CD4-positive, alpha-beta T cell treated with Interleukin-15 for 4 hours (primary cell): ENCODE results near the gene TMEM116.
"Not testable (repeated sequence)": the region's sequence is repeated elsewhere in the genome, so short reads cannot be mapped to it uniquely, and the experiment has no call there.

Experiments
- DNase-seq: peaks from one replicate; pipeline ENCODE4 v3.0.0-alpha.2; 2020; ENCODE audit warnings: low spot score

TMEM116 gene

DNA sequence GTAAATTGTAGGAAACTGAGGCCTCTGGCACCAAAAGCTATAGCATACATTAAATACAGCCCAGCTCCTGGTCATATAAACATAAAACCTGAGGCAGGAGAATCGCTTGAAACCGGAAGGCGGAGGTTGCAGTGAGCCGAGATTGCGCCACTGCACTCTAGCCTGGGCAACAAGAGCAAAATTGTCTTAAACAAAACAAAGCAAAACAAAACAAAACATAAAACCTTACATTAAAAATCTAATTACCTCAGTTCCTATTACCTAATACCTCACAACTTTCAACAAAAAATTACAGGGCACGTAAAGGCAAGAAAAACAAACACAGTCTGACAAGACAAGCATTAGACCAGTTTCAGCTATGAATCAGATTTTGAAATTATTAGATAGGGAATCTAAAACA, 36.7 kb downstream of the TMEM116 start:
- DNase-seq: no peak

DNA sequence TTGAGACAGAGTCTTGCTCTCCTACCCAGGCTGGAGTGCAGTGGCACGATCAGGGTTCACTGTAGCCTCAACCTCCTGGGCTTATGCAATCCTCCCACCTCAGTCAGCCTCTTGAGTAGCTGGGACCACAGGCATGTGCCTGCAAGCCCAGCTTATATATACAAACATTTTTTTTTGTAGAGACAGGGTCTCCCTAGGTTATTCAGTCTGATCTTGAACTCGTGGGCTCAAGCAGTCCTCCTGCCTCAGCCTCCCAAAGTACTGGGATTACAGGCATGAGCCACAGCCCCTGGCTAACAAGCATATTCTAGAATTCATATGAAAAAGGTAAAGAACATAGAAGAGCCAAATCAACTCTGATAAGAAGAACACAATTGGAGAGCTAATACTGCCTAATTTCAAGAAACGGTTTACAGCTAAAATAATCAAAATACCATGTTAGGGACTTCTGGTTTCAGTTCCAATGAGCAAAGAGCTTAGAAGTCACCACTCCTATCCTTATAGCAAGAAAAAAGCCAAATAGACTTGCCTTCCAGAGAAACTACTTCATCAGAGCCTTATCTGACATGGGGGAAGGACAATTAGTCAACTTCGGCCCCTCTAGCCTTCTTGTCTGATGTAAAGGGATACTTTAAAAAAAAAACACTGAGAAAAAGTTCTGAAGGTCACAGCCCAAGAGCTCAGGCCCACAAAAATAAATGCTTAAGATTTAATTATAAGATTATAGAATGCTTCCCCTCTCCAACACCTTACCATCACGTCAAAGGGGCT, 37.6 kb downstream of the TMEM116 start:
- no peak for DNase-seq

DNA sequence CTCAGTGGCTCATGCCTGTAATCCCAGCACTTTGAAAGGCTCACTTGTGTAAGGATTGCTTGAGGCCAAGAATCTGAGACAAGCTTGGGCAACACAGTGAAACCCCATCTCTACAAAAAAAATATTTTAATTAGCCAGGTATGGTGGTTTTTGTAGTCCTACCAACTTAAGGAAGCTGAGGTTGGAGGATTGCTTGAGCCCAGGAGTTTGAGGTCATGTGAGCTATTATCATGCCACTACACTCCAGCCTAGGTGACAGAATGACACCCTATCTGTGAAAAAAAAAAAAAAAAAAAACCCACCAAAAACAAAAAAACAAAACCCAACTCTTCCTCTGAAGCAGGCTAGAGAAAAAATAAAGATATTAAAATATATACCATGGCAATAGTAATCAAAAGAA, 41.2 kb downstream of the TMEM116 start:
- DNase-seq: no peak

DNA sequence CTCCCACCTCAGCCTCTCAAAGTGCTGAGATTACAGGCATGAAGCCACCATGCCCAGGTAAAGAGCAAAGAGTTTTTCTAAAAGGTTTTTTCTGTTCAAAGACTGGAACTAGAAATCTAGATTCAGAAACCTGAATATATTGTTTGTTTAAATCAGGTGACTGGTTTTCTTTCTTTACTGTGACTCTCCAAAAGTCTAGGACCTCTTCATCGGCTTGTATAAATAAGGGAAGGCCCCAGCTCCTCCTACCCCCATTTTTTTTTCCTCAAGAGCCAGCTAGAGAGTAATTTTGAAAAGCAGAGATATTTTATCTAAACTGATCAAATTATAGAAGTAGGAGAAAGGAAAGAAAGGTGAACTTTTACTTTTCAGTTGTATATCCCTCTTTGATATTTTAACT, 48.0 kb downstream of the TMEM116 start:
- DNase-seq: no peak

DNA sequence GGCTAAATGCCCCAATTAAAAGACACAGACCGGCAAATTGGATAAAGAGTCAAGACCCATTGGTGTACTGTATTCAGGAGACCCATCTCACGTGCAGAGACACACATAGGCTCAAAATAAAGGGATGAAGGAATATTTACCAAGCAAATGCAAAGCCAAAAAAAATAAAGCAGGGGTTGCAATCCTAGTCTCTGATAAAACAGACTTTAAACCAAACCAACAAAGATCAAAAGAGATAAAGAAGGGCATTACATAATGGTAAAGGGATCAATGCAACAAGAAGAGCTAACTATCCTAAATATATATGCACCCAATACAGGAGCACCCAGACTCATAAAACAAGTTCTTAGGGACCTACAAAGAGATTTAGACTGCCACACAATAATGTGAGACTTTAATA, 53.4 kb downstream of the TMEM116 start:
- DNase-seq: not testable (repeated sequence)

DNA sequence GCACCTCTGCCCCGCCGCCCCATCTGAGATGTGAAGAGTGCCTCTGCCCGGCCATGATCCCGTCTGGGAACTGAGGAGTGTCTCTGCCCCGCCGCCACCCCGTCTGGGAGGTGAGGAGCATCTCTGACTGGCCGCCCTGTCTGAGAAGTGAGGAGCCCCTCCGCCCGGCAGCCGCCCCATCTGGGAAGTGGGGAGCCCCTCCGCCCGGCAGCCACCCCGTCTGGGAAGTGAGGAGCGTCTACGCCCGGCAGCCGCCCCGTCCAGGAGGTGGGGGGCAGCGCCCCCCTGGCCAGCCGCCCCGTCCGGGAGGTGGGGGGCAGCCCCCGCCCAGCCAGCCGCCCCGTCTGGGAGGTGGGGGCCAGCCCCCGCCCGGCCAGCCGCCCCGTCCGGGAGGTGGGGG, 55.7 kb downstream of the TMEM116 start:
- not testable (repeated sequence) for DNase-seq

DNA sequence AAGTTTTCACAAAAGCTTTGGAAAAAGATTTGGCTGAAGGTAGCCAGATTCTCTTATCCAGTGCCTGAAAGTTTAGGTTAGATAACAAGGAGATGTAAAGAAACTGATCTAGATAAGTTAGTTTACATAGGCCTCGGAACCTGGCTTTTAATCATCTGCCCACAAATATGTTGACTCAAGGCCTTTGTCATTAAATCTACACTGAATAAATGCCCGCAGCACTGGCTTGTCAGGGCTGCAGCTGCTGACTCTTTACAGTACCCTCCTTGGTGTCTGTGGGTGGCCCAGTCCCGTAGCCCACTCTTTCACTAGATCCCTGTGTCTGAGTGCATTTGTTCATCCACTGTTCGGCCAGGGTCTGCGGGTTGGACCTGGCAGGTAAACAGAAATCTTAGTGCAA, 58.0 kb downstream of the TMEM116 start:
- DNase-seq: no peak

DNA sequence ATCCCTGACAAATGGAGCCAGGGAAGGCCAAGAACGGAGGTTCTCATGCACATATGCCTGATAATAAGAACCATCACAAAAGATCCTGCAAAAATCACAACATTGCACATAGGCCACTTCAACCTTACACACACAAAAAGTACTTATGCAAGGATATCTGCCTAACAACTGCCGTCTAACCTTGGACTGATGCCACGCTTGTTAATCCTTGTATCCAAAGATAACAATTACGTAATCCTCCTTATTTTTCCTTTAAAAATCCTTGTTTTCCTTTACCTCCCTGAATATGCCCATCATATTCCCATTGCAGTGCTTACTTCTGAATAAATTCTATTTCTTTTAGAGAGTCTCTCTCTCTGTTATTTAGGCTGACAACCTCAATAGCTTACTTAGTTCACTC, 59.5 kb downstream of the TMEM116 start:
- DNase-seq: no peak

DNA sequence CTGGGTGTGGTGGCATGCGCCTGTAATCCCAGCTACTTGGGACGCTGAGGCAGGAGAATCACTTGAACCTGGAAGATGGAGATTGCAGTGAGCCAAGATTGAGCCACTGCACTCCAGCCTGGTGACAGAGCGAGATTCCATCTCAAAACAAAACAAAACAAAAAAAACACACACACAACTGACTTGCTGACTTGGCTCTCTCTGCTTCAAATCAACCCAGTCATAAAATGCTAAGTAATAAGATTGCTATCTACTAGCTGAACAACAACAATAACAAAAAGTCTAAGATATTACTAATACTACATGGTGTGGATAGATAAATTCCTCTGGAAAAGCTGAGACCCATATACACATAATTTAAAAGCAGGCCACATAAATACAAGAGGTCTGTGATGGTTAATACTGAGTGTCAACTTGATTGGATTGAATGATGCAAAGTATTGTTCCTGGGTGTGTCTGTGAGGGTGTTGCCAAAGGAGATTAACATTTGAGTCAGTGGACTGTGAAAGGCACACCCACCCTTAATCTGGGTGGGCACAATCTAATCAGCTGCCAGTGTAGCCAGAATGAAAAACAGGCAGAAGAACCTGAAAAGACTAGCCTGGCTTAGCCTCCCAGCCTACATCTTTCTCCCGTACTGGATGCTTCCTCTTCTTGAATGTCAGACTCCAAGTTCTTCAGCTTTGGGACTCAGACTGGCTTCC, 60.7 kb downstream of the TMEM116 start:
- DNase-seq: not testable (repeated sequence)

DNA sequence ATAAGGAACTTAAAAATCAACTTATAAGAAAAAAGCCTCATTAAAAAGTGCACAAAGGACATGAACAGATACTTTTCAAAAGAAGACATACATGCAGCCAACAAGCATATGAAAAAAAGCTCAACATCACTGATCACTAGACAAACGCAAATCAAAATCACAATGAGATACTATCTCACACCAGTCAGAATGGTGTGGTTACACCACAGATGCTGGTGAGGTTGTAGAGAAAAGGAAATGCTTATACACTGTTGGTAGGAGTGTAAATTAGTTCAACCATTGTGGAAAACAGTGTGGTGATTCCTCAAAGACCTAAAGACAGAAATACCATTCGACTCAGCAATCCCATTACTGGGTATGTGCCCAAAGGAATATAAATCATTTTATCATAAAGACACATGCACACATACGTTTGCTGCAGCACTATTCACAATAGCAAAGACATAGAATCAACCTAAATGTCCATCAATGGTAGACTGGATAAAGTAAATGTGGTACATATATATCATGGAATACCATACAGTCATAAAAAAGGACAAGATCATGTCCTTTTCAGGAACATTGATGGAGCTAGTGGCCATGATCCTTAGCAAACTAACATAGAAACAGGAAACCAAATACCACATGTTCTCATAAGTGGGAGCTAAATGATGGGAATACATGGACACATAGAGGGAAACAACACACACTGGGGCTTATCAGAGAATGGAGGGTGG, 61.8 kb downstream of the TMEM116 start:
- peak; percentile 22 for DNase-seq

DNA sequence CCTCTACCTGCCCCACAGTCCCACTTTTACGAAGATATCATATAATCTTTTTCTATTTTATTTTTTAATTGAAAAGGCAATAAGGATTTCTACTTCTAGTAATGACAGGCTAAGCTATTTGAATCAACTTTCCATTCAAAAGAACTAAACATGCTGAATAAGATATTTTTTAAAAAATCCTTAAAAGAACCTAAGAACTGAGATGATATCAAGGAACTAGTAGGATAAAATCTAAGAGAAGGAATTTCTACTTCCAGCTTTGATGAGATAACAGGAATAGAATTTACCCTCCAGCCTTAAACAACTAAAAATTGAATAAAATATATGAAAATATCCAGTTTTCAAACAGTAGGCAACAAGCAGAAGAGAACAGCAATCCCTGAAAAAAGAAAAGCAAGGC, 69.0 kb downstream of the TMEM116 start:
- DNase-seq: no peak

DNA sequence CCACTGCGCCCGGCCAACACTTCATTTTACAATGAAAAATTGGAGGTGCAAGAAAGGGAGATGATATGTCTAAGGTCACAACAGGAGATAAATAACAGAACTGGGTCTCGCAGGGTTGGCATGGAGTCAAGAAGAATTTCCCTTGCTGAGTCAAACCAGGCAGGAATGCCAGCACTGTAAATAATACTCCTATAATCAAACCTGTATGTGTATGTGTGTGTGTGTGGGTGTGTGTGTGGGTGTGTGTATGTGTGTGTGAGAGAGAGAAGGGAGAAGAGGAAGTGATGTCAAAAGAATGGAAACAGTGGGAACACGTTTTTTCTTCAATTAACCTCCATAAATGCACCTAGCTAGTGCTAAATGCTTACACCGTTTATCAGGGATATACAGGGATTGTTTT, 70.4 kb downstream of the TMEM116 start:
- no peak for DNase-seq

DNA sequence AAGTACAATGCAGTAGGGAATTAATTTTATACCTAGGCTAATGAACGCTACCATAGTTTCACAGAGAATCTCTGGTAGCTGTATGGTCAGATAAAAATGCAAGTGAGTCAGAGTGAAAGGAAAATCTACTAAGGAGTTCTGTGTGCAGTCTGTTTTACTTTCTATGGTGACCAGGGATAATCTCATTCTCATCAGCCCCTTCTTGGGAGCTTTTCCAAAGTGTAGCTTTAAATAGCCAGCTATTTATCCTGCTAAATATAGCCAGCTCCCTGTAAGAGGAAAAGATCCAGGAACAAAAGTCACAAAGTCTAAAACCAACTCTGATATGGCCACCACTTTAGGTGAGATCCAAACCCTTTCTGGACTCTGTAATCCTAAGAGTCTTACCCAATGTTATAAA, 75.5 kb downstream of the TMEM116 start:
- no peak for DNase-seq

DNA sequence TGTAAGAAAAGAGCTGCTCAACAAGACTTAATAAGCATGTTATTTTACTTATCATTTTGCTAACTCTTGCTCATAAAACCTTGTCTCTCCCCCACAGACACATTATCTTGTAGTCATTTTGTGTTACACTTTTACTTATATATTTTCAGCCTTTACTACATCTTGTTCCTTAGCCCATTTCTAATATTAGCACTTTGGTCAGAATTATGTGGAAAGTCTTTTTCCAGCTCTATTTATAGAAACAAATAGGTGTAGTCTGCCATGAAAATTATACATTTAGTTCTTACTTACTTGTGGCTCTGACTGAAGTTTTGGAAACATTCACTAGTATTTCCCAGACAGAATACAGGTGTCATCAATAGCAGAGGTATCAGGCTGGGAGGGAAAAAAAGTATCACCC, 76.1 kb downstream of the TMEM116 start:
- DNase-seq: no peak

DNA sequence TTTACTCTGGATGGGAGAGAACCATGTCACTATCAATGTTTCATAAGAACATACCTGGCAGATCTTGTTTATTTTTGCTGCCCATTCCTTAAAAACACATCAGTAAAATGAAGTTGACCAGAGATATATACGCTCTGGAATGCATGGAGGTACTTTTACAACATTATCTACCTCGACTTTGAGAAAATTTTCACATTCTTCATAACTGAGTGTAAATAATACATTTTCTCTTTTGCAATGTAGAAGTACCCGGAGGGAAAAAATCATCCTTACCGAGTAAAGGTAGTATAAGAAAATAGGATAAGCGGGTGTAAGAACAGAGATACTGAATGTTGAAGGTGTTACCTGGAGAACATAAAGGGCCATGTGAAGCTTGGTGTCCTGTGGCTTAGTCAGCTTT, 80.7 kb downstream of the TMEM116 start:
- no peak for DNase-seq

DNA sequence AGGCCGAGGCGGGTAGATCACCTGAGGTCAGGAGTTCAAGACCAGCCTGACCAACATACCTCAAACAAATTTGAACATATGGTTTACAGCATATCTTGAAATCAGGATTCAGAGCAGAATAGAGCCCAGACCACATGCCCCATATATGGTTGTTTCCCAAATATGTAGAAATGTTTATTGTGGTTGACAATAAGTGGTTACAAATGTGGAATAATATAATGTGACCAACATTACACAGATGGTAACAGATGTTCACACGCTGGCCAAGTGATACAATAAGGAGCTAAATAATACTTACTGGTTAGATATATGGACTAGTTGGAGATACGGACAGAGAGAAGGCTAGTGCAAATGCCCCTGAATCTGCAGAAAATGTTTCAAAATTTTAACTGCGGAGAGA, 85.6 kb downstream of the TMEM116 start:
- no peak for DNase-seq

DNA sequence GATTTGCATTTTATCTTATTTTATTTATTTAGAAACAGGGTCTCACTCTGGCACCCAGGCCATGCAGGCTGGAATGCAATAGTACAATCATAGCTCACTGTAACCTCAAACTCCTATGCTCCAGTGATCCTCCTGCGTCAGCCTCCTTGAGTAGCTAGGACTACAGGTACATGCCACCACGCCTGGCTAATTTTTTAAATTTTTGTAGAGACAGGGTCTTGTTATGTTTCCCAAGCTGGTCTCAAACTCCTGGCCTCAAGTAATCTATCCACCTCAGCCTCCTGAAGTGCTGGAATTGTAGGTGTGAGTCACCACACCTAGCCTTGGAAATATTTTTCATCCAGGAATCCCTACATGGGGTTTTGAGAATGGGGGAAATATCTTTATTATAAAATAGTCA, 86.3 kb downstream of the TMEM116 start:
- DNase-seq: no peak

DNA sequence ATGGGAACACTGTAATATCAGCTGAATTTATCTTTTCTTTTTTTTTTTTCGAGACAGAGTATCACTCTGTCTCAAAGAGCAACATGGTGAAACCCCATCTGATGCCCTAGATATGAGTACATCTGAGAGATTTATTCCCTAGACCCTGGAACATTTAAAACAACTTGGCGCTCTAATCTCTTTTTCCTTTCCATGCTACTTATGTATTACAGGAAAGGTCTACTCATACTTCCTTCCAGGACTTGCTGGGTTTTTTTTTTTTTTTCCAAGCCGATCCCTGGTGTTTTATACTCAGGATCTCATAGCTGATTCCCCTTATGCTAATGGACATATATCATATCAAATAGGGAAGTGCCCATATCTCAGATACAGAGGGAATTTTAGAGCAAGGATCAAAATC, 87.8 kb downstream of the TMEM116 start:
- no peak for DNase-seq

DNA sequence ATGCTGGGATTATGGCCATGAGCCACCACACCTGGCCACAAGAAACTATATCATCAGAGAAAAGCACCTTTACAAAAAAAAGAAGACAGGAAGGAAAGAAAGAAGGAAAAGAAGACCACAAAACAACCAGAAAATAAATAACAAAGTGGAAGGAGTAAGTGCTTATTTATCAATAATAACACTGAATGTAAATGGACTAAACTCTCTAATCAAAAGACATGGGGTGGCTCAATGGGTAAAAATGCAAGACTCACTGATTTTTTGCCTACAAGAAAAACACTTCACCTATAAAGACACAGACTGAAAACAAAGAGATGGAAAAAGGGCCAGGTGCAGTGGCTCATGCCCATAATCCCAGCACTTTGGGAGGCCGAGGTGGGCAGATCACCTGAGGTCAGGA, 105.2 kb downstream of the TMEM116 start:
- DNase-seq: no peak

DNA sequence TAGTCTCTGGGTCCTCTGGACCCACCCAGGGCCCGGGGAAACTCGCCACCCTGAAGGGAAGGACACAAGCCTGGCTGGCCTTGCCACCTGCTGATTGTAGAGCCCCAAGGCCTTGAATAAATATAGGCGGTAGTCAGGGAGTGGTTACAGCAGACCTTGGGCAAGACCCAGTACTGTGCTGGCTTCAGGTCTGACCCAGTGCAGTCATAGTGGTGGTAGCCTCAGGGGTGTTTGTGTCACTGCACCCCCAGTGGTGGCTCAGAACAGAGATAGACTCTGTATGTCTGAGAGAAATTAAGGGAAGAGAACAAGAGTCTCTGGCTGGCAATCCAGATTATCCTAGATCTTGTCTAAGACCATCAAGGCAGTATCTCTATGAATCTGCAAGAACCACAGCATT, 107.5 kb downstream of the TMEM116 start:
- DNase-seq: no peak

DNA sequence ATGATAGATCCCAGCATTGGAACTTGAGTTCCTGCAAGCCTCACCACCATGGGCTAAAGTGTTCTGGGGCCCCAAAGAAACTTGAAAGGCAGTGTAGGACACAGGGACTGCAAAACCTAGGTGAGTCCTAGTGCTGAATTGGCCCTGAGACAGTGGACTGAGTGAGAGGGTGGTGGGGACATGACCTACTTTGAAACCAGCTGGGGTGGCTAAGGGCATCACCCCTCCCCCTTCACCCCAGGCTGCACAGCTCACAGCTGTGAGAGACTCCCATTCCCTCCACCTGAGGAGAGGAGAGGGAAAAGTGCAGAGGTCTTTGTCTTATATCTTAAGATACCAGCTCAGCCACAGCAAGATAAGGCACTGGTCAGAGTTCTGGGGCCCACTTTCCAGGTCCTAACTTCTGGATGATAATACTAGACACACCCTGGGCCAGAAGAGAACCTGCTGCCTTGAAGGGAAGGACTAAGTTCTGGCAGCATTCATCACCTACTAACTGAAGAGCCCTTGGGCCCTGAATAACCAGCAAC, 108.5 kb downstream of the TMEM116 start:
- DNase-seq: no peak

DNA sequence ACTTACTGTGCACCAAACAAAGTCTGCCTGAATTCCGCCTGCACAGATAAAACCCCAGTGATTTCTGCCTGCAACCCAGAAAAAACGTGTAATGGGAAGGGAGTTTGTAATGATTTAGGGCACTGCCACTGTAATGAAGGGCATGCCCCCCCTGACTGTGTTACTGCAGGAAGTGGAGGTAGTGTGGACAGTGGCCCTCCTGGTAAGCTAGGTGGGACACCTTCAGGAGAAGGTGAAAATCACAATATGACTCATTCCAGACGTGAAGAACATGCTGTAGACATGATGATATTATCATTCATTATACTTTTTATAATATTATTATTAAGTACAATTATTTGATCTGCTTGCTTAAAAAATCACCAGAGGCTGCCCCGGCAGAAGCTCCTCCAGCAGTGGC, 111.8 kb downstream of the TMEM116 start:
- DNase-seq: no peak

DNA sequence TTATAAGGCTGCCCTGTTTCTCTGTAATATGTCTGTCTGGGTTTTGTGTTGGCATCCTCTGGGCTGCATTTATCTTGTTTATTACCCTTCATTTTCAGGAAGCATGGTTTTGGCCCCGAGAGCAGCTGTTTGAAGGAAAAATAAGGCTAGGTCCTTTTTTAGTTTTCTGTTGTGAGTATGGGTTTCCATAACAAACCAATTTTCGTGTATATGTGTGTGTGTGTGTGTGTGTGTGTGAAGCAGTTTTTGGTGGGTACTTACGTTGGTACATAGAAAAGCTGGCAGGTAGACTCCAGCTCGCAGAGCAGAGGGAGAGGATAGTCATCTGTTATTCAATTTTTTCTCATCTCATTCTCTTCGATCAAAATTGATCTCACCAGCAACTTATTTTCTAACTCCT, 118.4 kb downstream of the TMEM116 start:
- DNase-seq: no peak
